Bronchial epithelial cell (primary cell): ENCODE data around the gene HRCT1. TPM values are rescaled to one million over a fixed set of nuclear protein-coding genes. Genes with fewer than 3 reads are reported as not detected.
"Not testable (repeated sequence)": the region's sequence is repeated elsewhere in the genome, so short reads cannot be mapped to it uniquely, and the experiment has no call there.

Experiments
- DNase-seq: peaks from one replicate; pipeline ENCODE4 v3.0.0-alpha.2; 2010; ENCODE audit warnings: low read depth
- FAIRE-seq: peaks from 2 replicates; lab custom pipeline; 2011; peaks lifted over from hg19 to GRCh38; lab: Jason Lieb, UNC
- H3K27me3 ChIP-seq: 2 replicates; pipeline ENCODE4 v1.5.1; 2011; ENCODE audit warnings: low read length; ENCODE audit not compliant: control insufficient read depth, insufficient read depth
- H3K36me3 ChIP-seq: 2 replicates; pipeline ENCODE4 v1.5.1; 2011; ENCODE audit warnings: low read length; ENCODE audit not compliant: control insufficient read depth, insufficient read depth
- H3K4me3 ChIP-seq: 2 replicates; pipeline ENCODE4 v1.5.1; 2011; ENCODE audit warnings: mild to moderate bottlenecking, low read depth, low read length, control low read depth
- total RNA-seq: library from RNA; depleted of rRNA; stranded (reverse); fragments of >200 nt; gene quantifications from 2 replicates; pipeline ENCODE4 v1.2.1, GENCODE V29; 2014
- TF ChIP-seq, protein P1 (sequence below): IDR thresholded peaks from 2 replicates; pipeline ENCODE4 v1.5.1; 2011; ENCODE audit warnings: mild to moderate bottlenecking, moderate library complexity, low read length, control low read depth, inconsistent platforms; ENCODE audit not compliant: insufficient read depth, severe bottlenecking

The HRCT1 gene
- total RNA-seq, 1 donor from 2014 or later: 0.26 TPM

GRCh38 chr9:35930989-35931388 lies 25.0 kb downstream of the HRCT1 start:
- no peaks in the 10 kb centered on the region for H3K27me3 ChIP-seq
- no peak for DNase-seq
- TF ChIP-seq, protein P1, sequence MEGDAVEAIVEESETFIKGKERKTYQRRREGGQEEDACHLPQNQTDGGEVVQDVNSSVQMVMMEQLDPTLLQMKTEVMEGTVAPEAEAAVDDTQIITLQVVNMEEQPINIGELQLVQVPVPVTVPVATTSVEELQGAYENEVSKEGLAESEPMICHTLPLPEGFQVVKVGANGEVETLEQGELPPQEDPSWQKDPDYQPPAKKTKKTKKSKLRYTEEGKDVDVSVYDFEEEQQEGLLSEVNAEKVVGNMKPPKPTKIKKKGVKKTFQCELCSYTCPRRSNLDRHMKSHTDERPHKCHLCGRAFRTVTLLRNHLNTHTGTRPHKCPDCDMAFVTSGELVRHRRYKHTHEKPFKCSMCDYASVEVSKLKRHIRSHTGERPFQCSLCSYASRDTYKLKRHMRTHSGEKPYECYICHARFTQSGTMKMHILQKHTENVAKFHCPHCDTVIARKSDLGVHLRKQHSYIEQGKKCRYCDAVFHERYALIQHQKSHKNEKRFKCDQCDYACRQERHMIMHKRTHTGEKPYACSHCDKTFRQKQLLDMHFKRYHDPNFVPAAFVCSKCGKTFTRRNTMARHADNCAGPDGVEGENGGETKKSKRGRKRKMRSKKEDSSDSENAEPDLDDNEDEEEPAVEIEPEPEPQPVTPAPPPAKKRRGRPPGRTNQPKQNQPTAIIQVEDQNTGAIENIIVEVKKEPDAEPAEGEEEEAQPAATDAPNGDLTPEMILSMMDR: no peak
- no peak overlapping the region for H3K4me3 ChIP-seq
- no peak for FAIRE-seq
- H3K36me3 ChIP-seq: no peaks in the 10 kb centered on the region

- Histone ChIP-seq H3K27me3 (no peaks in the 10 kb centered on the region), H3K36me3 (no peaks in the 10 kb centered on the region), H3K4me3 (no peak overlapping the region)
- TF ChIP-seq, protein P1: no peak
- DNase-seq: no peak
- FAIRE-seq: no peak
These were observed 26.7 kb downstream of the HRCT1 start for GRCh38 chr9:35932735-35933134.

GRCh38 chr9:35933550-35934067 lies 27.6 kb downstream of the HRCT1 start:
- DNase-seq (no peak), FAIRE-seq (no peak)
- Histone ChIP-seq H3K4me3 (no peak overlapping the region), H3K36me3 (no peaks in the 10 kb centered on the region), H3K27me3 (no peaks in the 10 kb centered on the region)
- TF ChIP-seq, protein P1: no peak

DNA sequence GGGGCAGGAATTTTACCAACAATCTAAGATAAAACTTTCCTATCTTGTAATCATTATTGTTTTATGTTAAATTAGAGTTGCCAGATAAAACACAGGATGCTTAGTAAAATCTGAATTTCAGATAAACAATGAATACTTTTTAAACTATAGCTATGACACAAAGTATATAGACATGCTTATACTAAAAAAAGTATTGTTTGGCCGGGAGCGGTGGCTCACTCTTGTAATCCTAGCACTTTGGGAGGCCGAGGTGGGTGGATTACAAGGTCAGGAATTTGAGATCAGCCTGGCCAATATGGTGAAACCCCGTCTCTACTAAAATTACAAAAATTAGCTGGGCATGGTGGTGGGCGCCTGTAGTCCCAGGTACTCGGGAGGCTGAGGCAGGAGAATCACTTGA lies 28.1 kb downstream of the HRCT1 start:
- FAIRE-seq, DNase-seq, H3K36me3 ChIP-seq: not testable (repeated sequence)

DNA sequence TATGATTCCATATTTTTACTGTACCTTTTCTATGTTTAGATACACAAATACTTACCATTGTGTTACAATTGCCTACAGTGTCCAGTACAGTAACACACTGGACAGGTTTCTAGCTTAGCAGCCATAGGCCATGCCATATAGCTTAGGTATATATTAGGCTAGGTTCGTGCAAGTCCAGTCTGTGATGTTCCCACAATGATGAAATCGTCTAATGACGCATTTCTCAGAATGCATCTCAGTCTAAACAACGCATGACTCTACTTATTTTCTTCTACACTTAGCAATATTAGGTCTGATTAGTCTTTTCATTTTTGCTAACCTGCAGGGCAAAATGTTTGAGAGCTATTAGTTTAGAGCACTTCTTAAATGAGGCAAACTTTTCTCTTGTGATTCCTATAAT lies 29.3 kb downstream of the HRCT1 start:
- DNase-seq (peak; percentile 88), FAIRE-seq (no peak)
- no peak overlapping the region for H3K4me3 ChIP-seq
- no peaks in the 10 kb centered on the region for H3K36me3 ChIP-seq
- no peaks in the 10 kb centered on the region for H3K27me3 ChIP-seq
- TF ChIP-seq, protein P1: no peak

More for the DNA sequence above, 28.1 kb downstream of the HRCT1 start:
- H3K4me3 ChIP-seq, H3K27me3 ChIP-seq: not testable (repeated sequence)

- Histone ChIP-seq H3K27me3 (no peaks in the 10 kb centered on the region), H3K36me3 (no peaks in the 10 kb centered on the region), H3K4me3 (no peak overlapping the region)
- DNase-seq (no peak), FAIRE-seq (no peak)
- TF ChIP-seq, protein P1: no peak
These were observed 29.9 kb downstream of the HRCT1 start for GRCh38 chr9:35935755-35936509.
